GM12878 (cell line): Measurements from ENCODE around the gene PI16. TPM values are rescaled to one million over a fixed set of nuclear protein-coding genes. Genes with fewer than 3 reads are reported as not detected.

Experiments
- ATAC-seq: fragments of 200-7000 bp; cut with Tn5 transposase; 3 replicates; pipeline ENCODE4 v1.9.1; 2020; ENCODE audit warnings: mild to moderate bottlenecking, moderate library complexity
- BruUV-seq: library from RNA; stranded (reverse); fragments of 400-500 nt; replicated peaks from 2 replicates; lab custom pipeline; 2021; lab: Mats Ljungman, UMichigan
- CTCF ChIA-PET: fragments of 300-600 bp; sonication (Branson Sonifier 250); formaldehyde crosslinking; extraction: SDS; loops from one replicate; lab custom pipeline; 2021; ENCODE audit warnings: inconsistent platforms; lab: Yijun Ruan, JAX
- POLR2A ChIA-PET: fragments of 350-600 bp; formaldehyde crosslinking; extraction: SDS; loops from one replicate; lab custom pipeline; 2021; ENCODE audit warnings: inconsistent platforms; lab: Charles Lee
- RAD21 ChIA-PET: fragments of 300-600 bp; sonication (Branson Sonifier 250); formaldehyde crosslinking; loops from one replicate; lab custom pipeline; 2023; ENCODE audit warnings: antibody characterized with exemption; ENCODE audit not compliant: unreplicated experiment; lab: Charles Lee
- SMC1A ChIA-PET: fragments of 300-600 bp; sonication (Branson Sonifier 250); formaldehyde crosslinking; loops from one replicate; lab custom pipeline; 2023; ENCODE audit not compliant: unreplicated experiment, uncharacterized antibody; lab: Charles Lee
- DNase-seq: peaks from one replicate; pipeline ENCODE4 v3.0.0-alpha.2; 2011; ENCODE audit warnings: low read depth, low spot score
- FAIRE-seq: peaks from 3 replicates; lab custom pipeline; 2011; peaks lifted over from hg19 to GRCh38; lab: Jason Lieb, UNC
- H2AFZ ChIP-seq: 2 replicates; pipeline ENCODE4 v1.6.0; 2011; ENCODE audit warnings: low read depth, low read length, control low read depth; ENCODE audit not compliant: control insufficient read depth
- H3K27ac ChIP-seq: 2 replicates; pipeline ENCODE4 v1.5.1; 2011; ENCODE audit warnings: control low read depth; ENCODE audit not compliant: control insufficient read depth, insufficient read depth
- H3K27me3 ChIP-seq, 2 experiments: replicated peaks in 1 of 2; 2 replicates each; pipeline versions ENCODE4 v1.6.0 to v1.6.1; 2011; ENCODE audit warnings: low read length in 1 of 2; ENCODE audit not compliant: control insufficient read depth in 2 of 2, insufficient read depth in 2 of 2
- H3K36me3 ChIP-seq, 2 experiments: 2 replicates each; pipeline ENCODE4 v1.5.1; 2011; ENCODE audit warnings: low read length in 1 of 2; ENCODE audit not compliant: control insufficient read depth in 2 of 2, insufficient read depth in 2 of 2
- H3K4me1 ChIP-seq: 2 replicates; pipeline ENCODE4 v1.6.1; 2011; ENCODE audit warnings: mild to moderate bottlenecking, low read length, moderate library complexity, mixed read lengths; ENCODE audit not compliant: control insufficient read depth, insufficient read depth
- H3K4me2 ChIP-seq: 2 replicates; pipeline ENCODE4 v1.6.0; 2011; ENCODE audit warnings: control low read depth; ENCODE audit not compliant: control insufficient read depth, insufficient read depth
- H3K4me3 ChIP-seq: fragments of 200-600 bp; sonication (generic); 2 replicates; pipeline ENCODE4 v1.5.1; 2016
- H3K79me2 ChIP-seq: 2 replicates; pipeline ENCODE4 v1.6.0; 2011; ENCODE audit warnings: low read length; ENCODE audit not compliant: control insufficient read depth, insufficient read depth
- H3K9ac ChIP-seq: 2 replicates; pipeline ENCODE4 v1.8.0; 2011; ENCODE audit warnings: low read length, control low read depth, mixed read lengths; ENCODE audit not compliant: control insufficient read depth, insufficient read depth
- H3K9me3 ChIP-seq: replicated peaks from 3 replicates; pipeline ENCODE4 v1.5.1; 2011; ENCODE audit warnings: mild to moderate bottlenecking, low read length; ENCODE audit not compliant: control insufficient read depth, insufficient read depth
- H4K20me1 ChIP-seq: 2 replicates; pipeline ENCODE4 v1.6.0; 2011; ENCODE audit not compliant: control insufficient read depth, insufficient read depth
- ATF3 ChIP-seq: IDR thresholded peaks from 2 replicates; pipeline ENCODE4 v1.6.1; 2011; ENCODE audit warnings: low read depth, mild to moderate bottlenecking, low read length, moderate library complexity, borderline replicate concordance; ENCODE audit errors: extremely low read depth
- BCL3 ChIP-seq: IDR thresholded peaks from 2 replicates; pipeline ENCODE4 v1.6.1; 2011; ENCODE audit warnings: borderline replicate concordance, low read depth, mild to moderate bottlenecking, moderate library complexity, low read length; ENCODE audit not compliant: insufficient read depth, poor library complexity, severe bottlenecking
- BHLHE40 ChIP-seq, 2 experiments: fragments of 450-650 bp in 1 of 2; IDR thresholded peaks; 2 replicates each; pipeline ENCODE4 v1.6.1; 2011 to 2017; ENCODE audit warnings: low read depth in 2 of 2, borderline replicate concordance in 1 of 2, improper control_type of control experiment in 1 of 2, low read length in 1 of 2, mild to moderate bottlenecking in 1 of 2
- CUX1 ChIP-seq: IDR thresholded peaks from 2 replicates; pipeline ENCODE4 v1.6.1; 2012; ENCODE audit warnings: improper control_type of control experiment, low read depth, low read length; ENCODE audit not compliant: insufficient replicate concordance
- EP300 ChIP-seq, 2 experiments: fragments of 150-350 bp in 1 of 2; IDR thresholded peaks; 2 replicates each; pipeline ENCODE4 v1.6.1; 2011 to 2012; ENCODE audit warnings: low read depth in 2 of 2, low read length in 2 of 2, borderline replicate concordance in 1 of 2, improper control_type of control experiment in 1 of 2, inconsistent platforms in 1 of 2; ENCODE audit not compliant: control insufficient read depth in 1 of 2
- IRF4 ChIP-seq: IDR thresholded peaks from 2 replicates; pipeline ENCODE4 v1.6.1; 2011; ENCODE audit warnings: low read depth, low read length
- MEF2B ChIP-seq: fragments of 450-650 bp; IDR thresholded peaks from 2 replicates; pipeline ENCODE4 v1.6.1; 2018; ENCODE audit warnings: mild to moderate bottlenecking, moderate library complexity; ENCODE audit not compliant: partially characterized antibody, poor library complexity, severe bottlenecking
- POLR2A ChIP-seq: IDR thresholded peaks from 2 replicates; pipeline ENCODE4 v1.6.1; 2011; ENCODE audit warnings: low read depth, mild to moderate bottlenecking, low read length
- SPI1 ChIP-seq: IDR thresholded peaks from 2 replicates; pipeline ENCODE4 v1.6.1; 2011; ENCODE audit warnings: low read depth, mild to moderate bottlenecking, low read length, moderate library complexity, borderline replicate concordance; ENCODE audit not compliant: insufficient read depth
- TAF1 ChIP-seq: IDR thresholded peaks from 2 replicates; pipeline ENCODE4 v1.6.1; 2011; ENCODE audit warnings: mild to moderate bottlenecking, low read depth, low read length, borderline replicate concordance
- ZNF217 ChIP-seq: fragments of 450-650 bp; IDR thresholded peaks from 2 replicates; pipeline ENCODE4 v1.6.1; 2017; ENCODE audit warnings: antibody characterized with exemption, mild to moderate bottlenecking
- ZNF384 ChIP-seq: IDR thresholded peaks from 2 replicates; pipeline ENCODE4 v1.6.1; 2012; ENCODE audit warnings: low read depth, mild to moderate bottlenecking, low read length, improper control_type of control experiment, borderline replicate concordance
- WGBS: methylation state at CpG from one replicate; pipeline ENCODE4 v1.1.6; 2016; ENCODE audit warnings: low lambda C conversion rate; ENCODE audit not compliant: insufficient replicate concordance, insufficient coverage; ENCODE audit errors: missing lambda C conversion rate; 5-methylcytosine and 5-hydroxymethylcytosine counted together
- in situ Hi-C: fragments of 300-500 bp; cut with MboI; formaldehyde crosslinking; loops from 9 replicates; pipeline ENCODE4 v1.14.3; 2018; ENCODE audit warnings: mixed read lengths
- intact Hi-C: fragments of 100-400 bp; cut with micrococcal nuclease; formaldehyde crosslinking; loops from one replicate; pipeline ENCODE4 v1.14.2; 2022; ENCODE audit not compliant: unreplicated experiment
- polyA plus RNA-seq, 11 experiments: library from polyadenylated mRNA; depleted of rRNA in 4 of 11; unstranded in 6 of 11; stranded (reverse) in 5 of 11; fragments of >200 nt; fragmentation: Nextera tagmentation in 4 of 11; fragmentation: Illumina TruSeq in 1 of 11; extraction: Ambion mirVana in 4 of 11; extraction: Trizol in 1 of 11; gene quantifications; 1 replicate in 1 of 11; 2 replicates in 10 of 11; pipeline versions ENCODE4 v1.2.1 to v1.2.3, GENCODE V29; 2011 to 2016; ENCODE audit warnings: inconsistent platforms in 2 of 11, missing spikeins in 2 of 11, low read depth in 1 of 11
- total RNA-seq, 4 experiments: library from RNA; depleted of rRNA in 3 of 4; stranded (reverse); fragments of >200 nt in 3 of 4; fragmentation: Illumina TruSeq in 1 of 4; extraction: Trizol in 1 of 4; gene quantifications; 2 replicates each; pipeline versions ENCODE4 v1.2.1 to v1.2.3, GENCODE V29; 2013 to 2021

PI16 gene
- total and polyA plus RNA-seq, 10 of the 15 experiments (the other 5 are each of a cell fraction or from before 2014, with no cell fraction given), result 0.08 to 0.12 TPM; not detected in 8

GRCh38 chr6:37005061-37005810 is 50.7 kb downstream of the PI16 start, which contains the start of gene FGD2:
FGD2 (plus strand) TSS chr6:37005655; CDS start chr6:37005818, 163 bp downstream.
- Histone ChIP-seq H3K4me1 (peaks cover 38% of the 10 kb centered on the region), H2AFZ (peak within 1 kb of the TSS; percentile 64), H3K27ac (peak within 1 kb of the TSS; percentile 88), H4K20me1 (no peaks in the 10 kb centered on the region), H3K27me3 (no peaks in the 10 kb centered on the region), H3K9ac (peak within 1 kb of the TSS; percentile 91), H3K4me2 (peak within 1 kb of the TSS; percentile 95), H3K36me3 (peaks cover 0 to 12% of the 10 kb centered on the region in 2 experiments; a peak in 2 of 4 replicates), H3K4me3 (peak within 1 kb of the TSS; percentile 81), H3K79me2 (peaks cover 40% of the 10 kb centered on the region), H3K9me3 (no peaks in the 10 kb centered on the region)
- SMC1A ChIA-PET, result interaction anchor here (1.0 to 4.8 kb wide), 8 partner anchors 11 to 239 kb away, joined by 3 to 58 read pairs (median 6); partner anchors contain the start of gene PPIL1
- in situ Hi-C loops, result no loop called here
- no TSS peak for BruUV-seq
- RAD21 ChIA-PET, result interaction anchor here (0.7 to 5.1 kb wide), 12 partner anchors 12 to 250 kb away, joined by 3 to 78 read pairs (median 8); partner anchors contain the start of genes C6orf89, MTCH1 and PIM1
- POLR2A ChIA-PET, result interaction anchor here (0.6 to 6.0 kb wide), 7 partner anchors 13 to 700 kb away, joined by 3 to 74 read pairs (median 6); partner anchors contain the start of gene MTCH1
- DNase-seq (no peak), FAIRE-seq (peak; percentile 75), ATAC-seq (peak; percentile 87)
- WGBS, result 0% methylated on average over 13 of the region's 14 CpGs
- CTCF ChIA-PET, result interaction anchor here (1.0 to 7.6 kb wide), 14 partner anchors 14 to 205 kb away, joined by 3 to 109 read pairs (median 6); partner anchors contain the start of gene C6orf89
- intact Hi-C loops, result no loop called here
- TF ChIP-seq CUX1 (peak; percentile 46), BHLHE40 (IDR thresholded peaks at IDR 0.05; ENCODE audit: borderline replicate concordance in 1 of 2, low read depth in 2 of 2, low read length in 1 of 2) (0 out of 4 replicates have a peak, but pooled peaks of 1 of the 2 experiments have one; percentile 31), EP300 (IDR thresholded peaks at IDR 0.05; ENCODE audit: borderline replicate concordance in 1 of 2, control insufficient read depth in 1 of 2, low read depth in 2 of 2, low read length in 2 of 2) (peak; percentile 23 to 50; a peak in 1 of 4 replicates), POLR2A (peak; percentile 75), BCL3 (no peak), ZNF384 (no peak; the same call in 1 of the 2 replicates), ZNF217 (peak; percentile 26; the same call in 1 of the 2 replicates), ATF3 (no peak), MEF2B (peak; percentile 11), TAF1 (peak; percentile 69; the same call in 1 of the 2 replicates), SPI1 (peak; percentile 100), IRF4 (peak; percentile 54; the same call in 1 of the 2 replicates)
